GM06990 (cell line): Measurements from ENCODE around the gene PITPNM2.

ENCODE experiments used
- DNase-seq: peaks from one replicate; pipeline ENCODE4 v3.0.0-alpha.2; 2011; ENCODE audit not compliant: insufficient read length; ENCODE audit errors: extremely low read depth
- H3K27me3 ChIP-seq: replicated peaks from 2 replicates; pipeline ENCODE4 v1.6.0; 2011; ENCODE audit warnings: low read length; ENCODE audit not compliant: control insufficient read depth, insufficient read depth
- H3K36me3 ChIP-seq: 2 replicates; pipeline ENCODE4 v1.5.1; 2011; ENCODE audit warnings: low read length; ENCODE audit not compliant: control insufficient read depth, insufficient read depth
- H3K4me3 ChIP-seq: replicated peaks from 2 replicates; pipeline ENCODE4 v1.5.1; 2011; ENCODE audit warnings: low read depth, mild to moderate bottlenecking, control low read depth, low read length
- TF ChIP-seq, protein P1 (sequence below): IDR thresholded peaks from 2 replicates; pipeline ENCODE4 v1.5.1; 2011; ENCODE audit warnings: low read length, control low read depth, mild to moderate bottlenecking, inconsistent platforms; ENCODE audit not compliant: insufficient read depth, poor library complexity, severe bottlenecking

Gene PITPNM2

GRCh38 chr12:123126294-123127181 is 24.4 kb downstream of the PITPNM2 start:
- DNase-seq = no peak
- no peak overlapping the region for H3K4me3 ChIP-seq

DNA sequence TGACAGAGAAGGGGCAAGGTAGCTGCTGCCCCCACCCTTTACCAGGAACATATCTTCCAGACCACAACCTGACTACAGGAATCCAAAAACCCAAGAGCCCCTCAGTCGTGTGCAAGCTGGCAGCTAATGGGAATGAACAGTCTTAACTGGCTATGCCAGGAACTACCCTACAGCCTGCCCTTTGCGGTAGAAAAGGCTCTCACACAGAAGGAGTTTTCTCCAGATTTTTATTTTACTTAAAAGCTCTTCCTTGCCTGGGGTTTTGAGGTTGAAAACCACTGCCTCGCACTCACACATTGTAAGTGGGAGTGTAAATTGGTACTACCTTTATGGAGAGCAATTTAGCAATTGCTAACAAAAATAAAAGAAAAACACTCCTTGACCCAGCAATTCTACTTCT is 28.3 kb downstream of the PITPNM2 start:
- TF ChIP-seq, protein P1, sequence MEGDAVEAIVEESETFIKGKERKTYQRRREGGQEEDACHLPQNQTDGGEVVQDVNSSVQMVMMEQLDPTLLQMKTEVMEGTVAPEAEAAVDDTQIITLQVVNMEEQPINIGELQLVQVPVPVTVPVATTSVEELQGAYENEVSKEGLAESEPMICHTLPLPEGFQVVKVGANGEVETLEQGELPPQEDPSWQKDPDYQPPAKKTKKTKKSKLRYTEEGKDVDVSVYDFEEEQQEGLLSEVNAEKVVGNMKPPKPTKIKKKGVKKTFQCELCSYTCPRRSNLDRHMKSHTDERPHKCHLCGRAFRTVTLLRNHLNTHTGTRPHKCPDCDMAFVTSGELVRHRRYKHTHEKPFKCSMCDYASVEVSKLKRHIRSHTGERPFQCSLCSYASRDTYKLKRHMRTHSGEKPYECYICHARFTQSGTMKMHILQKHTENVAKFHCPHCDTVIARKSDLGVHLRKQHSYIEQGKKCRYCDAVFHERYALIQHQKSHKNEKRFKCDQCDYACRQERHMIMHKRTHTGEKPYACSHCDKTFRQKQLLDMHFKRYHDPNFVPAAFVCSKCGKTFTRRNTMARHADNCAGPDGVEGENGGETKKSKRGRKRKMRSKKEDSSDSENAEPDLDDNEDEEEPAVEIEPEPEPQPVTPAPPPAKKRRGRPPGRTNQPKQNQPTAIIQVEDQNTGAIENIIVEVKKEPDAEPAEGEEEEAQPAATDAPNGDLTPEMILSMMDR = no peak
- Histone ChIP-seq H3K36me3 (no peaks in the 10 kb centered on the region), H3K27me3 (no peaks in the 10 kb centered on the region), H3K4me3 (no peak overlapping the region)
- no peak for DNase-seq

More at GRCh38 chr12:123126294-123127181, 24.4 kb downstream of the PITPNM2 start:
- H3K36me3 ChIP-seq = no peaks in the 10 kb centered on the region
- TF ChIP-seq, protein P1 = peak; percentile 3
- H3K27me3 ChIP-seq = no peaks in the 10 kb centered on the region

GRCh38 chr12:123121670-123122069 is 29.2 kb downstream of the PITPNM2 start:
- H3K36me3 ChIP-seq = no peaks in the 10 kb centered on the region
- TF ChIP-seq, protein P1 = no peak
- no peaks in the 10 kb centered on the region for H3K27me3 ChIP-seq
- no peak overlapping the region for H3K4me3 ChIP-seq
- no peak for DNase-seq

- no peak for DNase-seq
- Histone ChIP-seq H3K36me3 (no peaks in the 10 kb centered on the region), H3K27me3 (no peaks in the 10 kb centered on the region), H3K4me3 (no peak overlapping the region)
- TF ChIP-seq, protein P1 = no peak
Measured at GRCh38 chr12:123120452-123121166, 30.3 kb downstream of the PITPNM2 start.

GRCh38 chr12:123119808-123120207 is 31.1 kb downstream of the PITPNM2 start:
- no peaks in the 10 kb centered on the region for H3K27me3 ChIP-seq
- H3K36me3 ChIP-seq = no peaks in the 10 kb centered on the region
- TF ChIP-seq, protein P1 = no peak
- DNase-seq = peak; percentile 55
- no peak overlapping the region for H3K4me3 ChIP-seq
